ENCODE results near the gene KCNQ1OT1. TPM values are rescaled to one million over a fixed set of nuclear protein-coding genes. Genes with fewer than 3 reads are reported as not detected.

The KCNQ1OT1 gene
- total and polyA plus RNA-seq, 9 of the 15 experiments (the other 6 are each of a cell fraction or from before 2014, with no cell fraction given): 0.04 to 2.3 (median 0.74) TPM

GRCh38 chr11:2667940-2668339 lies 31.9 kb downstream of the KCNQ1OT1 start (continued):
- TF ChIP-seq, protein P1, sequence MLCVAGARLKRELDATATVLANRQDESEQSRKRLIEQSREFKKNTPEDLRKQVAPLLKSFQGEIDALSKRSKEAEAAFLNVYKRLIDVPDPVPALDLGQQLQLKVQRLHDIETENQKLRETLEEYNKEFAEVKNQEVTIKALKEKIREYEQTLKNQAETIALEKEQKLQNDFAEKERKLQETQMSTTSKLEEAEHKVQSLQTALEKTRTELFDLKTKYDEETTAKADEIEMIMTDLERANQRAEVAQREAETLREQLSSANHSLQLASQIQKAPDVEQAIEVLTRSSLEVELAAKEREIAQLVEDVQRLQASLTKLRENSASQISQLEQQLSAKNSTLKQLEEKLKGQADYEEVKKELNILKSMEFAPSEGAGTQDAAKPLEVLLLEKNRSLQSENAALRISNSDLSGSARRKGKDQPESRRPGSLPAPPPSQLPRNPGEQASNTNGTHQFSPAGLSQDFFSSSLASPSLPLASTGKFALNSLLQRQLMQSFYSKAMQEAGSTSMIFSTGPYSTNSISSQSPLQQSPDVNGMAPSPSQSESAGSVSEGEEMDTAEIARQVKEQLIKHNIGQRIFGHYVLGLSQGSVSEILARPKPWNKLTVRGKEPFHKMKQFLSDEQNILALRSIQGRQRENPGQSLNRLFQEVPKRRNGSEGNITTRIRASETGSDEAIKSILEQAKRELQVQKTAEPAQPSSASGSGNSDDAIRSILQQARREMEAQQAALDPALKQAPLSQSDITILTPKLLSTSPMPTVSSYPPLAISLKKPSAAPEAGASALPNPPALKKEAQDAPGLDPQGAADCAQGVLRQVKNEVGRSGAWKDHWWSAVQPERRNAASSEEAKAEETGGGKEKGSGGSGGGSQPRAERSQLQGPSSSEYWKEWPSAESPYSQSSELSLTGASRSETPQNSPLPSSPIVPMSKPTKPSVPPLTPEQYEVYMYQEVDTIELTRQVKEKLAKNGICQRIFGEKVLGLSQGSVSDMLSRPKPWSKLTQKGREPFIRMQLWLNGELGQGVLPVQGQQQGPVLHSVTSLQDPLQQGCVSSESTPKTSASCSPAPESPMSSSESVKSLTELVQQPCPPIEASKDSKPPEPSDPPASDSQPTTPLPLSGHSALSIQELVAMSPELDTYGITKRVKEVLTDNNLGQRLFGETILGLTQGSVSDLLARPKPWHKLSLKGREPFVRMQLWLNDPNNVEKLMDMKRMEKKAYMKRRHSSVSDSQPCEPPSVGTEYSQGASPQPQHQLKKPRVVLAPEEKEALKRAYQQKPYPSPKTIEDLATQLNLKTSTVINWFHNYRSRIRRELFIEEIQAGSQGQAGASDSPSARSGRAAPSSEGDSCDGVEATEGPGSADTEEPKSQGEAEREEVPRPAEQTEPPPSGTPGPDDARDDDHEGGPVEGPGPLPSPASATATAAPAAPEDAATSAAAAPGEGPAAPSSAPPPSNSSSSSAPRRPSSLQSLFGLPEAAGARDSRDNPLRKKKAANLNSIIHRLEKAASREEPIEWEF (CRISPR knock-in tag; IDR thresholded peaks at IDR 0.05): no peak
- peak; percentile 11; the same call in 1 of the 2 replicates for TF ChIP-seq ATF3 (IDR thresholded peaks at IDR 0.05)
- TF ChIP-seq ATF3 (CRISPR knock-in tag; conservative IDR thresholded peaks at IDR 0.05): no peak
- TF ChIP-seq ATF1 (CRISPR knock-in tag; IDR thresholded peaks at IDR 0.05): no peak
- no peak for TF ChIP-seq ATF1 (tag; IDR thresholded peaks at IDR 0.05)
- TF ChIP-seq, protein P2, sequence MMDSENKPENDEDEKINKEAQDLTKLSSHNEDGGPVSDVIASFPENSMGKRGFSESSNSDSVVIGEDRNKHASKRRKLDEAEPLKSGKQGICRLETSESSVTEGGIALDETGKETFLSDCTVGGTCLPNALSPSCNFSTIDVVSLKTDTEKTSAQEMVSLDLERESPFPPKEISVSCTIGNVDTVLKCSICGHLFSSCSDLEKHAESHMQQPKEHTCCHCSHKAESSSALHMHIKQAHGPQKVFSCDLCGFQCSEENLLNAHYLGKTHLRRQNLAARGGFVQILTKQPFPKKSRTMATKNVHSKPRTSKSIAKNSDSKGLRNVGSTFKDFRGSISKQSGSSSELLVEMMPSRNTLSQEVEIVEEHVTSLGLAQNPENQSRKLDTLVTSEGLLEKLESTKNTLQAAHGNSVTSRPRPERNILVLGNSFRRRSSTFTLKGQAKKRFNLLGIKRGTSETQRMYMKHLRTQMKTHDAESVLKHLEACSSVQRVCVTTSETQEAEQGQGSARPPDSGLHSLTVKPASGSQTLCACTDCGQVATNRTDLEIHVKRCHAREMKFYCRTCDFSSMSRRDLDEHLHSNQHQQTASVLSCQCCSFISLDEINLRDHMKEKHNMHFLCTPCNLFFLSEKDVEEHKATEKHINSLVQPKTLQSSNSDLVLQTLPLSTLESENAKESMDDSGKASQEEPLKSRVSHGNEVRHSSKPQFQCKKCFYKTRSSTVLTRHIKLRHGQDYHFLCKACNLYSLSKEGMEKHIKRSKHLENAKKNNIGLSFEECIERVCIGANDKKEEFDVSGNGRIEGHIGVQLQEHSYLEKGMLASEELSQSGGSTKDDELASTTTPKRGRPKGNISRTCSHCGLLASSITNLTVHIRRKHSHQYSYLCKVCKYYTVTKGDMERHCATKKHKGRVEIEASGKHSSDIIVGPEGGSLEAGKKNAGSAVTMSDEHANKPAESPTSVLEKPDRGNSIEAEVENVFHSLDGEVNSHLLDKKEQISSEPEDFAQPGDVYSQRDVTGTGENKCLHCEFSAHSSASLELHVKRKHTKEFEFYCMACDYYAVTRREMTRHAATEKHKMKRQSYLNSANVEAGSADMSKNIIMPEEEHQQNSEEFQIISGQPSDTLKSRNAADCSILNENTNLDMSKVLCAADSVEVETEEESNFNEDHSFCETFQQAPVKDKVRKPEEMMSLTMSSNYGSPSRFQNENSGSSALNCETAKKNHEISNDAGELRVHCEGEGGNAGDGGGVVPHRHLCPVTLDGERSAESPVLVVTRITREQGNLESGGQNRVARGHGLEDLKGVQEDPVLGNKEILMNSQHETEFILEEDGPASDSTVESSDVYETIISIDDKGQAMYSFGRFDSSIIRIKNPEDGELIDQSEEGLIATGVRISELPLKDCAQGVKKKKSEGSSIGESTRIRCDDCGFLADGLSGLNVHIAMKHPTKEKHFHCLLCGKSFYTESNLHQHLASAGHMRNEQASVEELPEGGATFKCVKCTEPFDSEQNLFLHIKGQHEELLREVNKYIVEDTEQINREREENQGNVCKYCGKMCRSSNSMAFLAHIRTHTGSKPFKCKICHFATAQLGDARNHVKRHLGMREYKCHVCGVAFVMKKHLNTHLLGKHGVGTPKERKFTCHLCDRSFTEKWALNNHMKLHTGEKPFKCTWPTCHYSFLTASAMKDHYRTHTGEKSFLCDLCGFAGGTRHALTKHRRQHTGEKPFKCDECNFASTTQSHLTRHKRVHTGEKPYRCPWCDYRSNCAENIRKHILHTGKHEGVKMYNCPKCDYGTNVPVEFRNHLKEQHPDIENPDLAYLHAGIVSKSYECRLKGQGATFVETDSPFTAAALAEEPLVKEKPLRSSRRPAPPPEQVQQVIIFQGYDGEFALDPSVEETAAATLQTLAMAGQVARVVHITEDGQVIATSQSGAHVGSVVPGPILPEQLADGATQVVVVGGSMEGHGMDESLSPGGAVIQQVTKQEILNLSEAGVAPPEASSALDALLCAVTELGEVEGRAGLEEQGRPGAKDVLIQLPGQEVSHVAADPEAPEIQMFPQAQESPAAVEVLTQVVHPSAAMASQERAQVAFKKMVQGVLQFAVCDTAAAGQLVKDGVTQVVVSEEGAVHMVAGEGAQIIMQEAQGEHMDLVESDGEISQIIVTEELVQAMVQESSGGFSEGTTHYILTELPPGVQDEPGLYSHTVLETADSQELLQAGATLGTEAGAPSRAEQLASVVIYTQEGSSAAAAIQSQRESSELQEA (IDR thresholded peaks at IDR 0.05; ENCODE audit: low read depth): no peak
- no peak for TF ChIP-seq CHCHD3 (CRISPR knock-in tag; IDR thresholded peaks at IDR 0.05)
- no peak for TF ChIP-seq TARDBP (IDR thresholded peaks at IDR 0.05)
- TF ChIP-seq ESRRA (IDR thresholded peaks at IDR 0.05; ENCODE audit: borderline replicate concordance, low read depth): peak; percentile 35; the same call in 1 of the 2 replicates
- no peak for TF ChIP-seq RFX7 (CRISPR knock-in tag; IDR thresholded peaks at IDR 0.05)
- no peak for TF ChIP-seq TBL1XR1 (IDR thresholded peaks at IDR 0.05; ENCODE audit: low read length in 2 of 2)
- no peak for TF ChIP-seq SMARCC2 (IDR thresholded peaks at IDR 0.05; ENCODE audit: low read depth)
- no peak for TF ChIP-seq ZNF561 (CRISPR knock-in tag; conservative IDR thresholded peaks at IDR 0.05)
